ENCODE data around the gene IL21R.

Gene IL21R

DNA sequence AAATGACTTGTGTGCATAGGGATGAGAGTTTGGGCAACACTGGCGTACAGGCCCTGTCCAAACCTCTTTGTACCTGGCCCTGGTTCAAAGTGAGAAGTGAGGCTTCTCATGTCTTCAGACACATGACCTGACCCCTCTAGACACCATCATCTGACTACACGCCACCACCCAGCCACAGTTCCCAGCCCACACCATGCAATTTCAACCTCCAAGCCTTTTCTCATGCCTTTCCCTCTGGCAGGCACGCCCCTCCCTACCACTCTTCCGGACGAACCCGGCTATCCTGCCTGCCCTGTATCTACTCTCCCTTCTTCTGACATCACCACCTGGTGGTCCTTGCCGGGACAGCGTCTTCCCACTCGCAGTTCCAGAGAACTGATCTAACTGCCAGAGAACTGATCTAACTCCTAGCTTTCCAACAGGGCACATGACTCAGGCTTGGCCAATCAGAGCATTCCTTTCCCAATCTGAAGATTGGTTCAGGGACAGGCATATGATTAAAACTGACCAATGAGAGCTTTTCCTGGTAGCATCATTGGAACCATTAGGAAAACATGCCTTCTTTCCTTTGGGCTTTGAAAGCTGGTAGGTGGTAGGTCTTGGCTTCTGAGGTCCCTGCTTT, 27.1 kb upstream of the IL21R start:
- no peaks in the 10 kb centered on the region for H3K36me3 ChIP-seq (ENCODE audit: control insufficient read depth, insufficient read depth, low read length)
- H3K4me3 ChIP-seq (ENCODE audit: extremely low read depth, insufficient read depth, low read length, poor library complexity, severe bottlenecking): no peak overlapping the region
- 23 to 31% methylated on average over 8 to 9 of the region's 9 CpGs for WGBS, 2 experiments (ENCODE audit: insufficient coverage in 2 of 2)
- H3K9me3 ChIP-seq (ENCODE audit: control insufficient read depth, low read length): no peaks in the 10 kb centered on the region
- peaks cover 9% of the 10 kb centered on the region for H3K4me1 ChIP-seq (ENCODE audit: control insufficient read depth, insufficient read depth, low read length, poor library complexity, severe bottlenecking)
- H3K27ac ChIP-seq (ENCODE audit: low read depth, low read length, severe bottlenecking): no peak overlapping the region

DNA sequence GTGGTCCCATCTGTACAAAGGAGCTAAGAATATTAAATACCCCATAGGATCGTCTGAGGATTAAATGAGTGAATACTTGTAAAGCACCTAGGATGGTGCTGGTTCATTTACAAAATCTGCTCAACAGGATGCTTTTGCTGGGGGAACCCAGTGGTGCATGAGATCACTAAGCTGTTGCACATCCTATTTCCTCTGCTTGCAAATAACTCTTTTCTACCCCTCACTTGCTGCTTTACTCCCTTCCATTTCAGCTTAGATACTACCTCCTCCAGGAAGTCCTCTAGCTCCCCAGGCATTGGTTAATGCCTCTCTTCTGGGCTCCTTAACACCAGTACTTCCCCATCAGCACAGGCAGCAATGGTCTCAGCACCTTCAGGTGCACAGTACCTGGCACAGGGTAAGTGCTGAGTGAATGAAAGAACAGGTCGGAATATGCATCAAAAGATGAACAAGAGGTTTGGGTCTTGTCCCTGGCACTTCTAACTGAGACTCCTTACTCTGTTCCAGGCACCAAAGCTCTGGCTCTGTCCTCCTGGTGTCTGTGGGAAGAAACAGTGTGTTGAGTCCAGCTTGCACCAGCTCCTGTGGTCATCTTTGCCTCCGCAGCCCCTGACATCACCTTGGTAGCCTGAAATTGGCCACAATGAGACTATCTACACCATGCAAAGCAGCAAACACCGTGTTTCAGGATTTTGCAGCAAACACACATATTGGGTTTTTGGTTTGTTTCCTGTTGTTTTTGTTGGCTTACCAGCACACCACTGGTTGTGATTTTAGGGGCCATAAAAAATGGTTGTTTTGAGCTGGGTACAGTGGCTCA, 24.1 kb upstream of the IL21R start:
- WGBS, 2 experiments (ENCODE audit: insufficient coverage in 2 of 2): 81 to 85% methylated on average over 2 of the region's 4 CpGs
- H3K4me1 ChIP-seq (ENCODE audit: control insufficient read depth, insufficient read depth, low read length, poor library complexity, severe bottlenecking): peaks cover 9% of the 10 kb centered on the region
- H3K9me3 ChIP-seq (ENCODE audit: control insufficient read depth, low read length): no peaks in the 10 kb centered on the region
- H3K4me3 ChIP-seq (ENCODE audit: extremely low read depth, insufficient read depth, low read length, poor library complexity, severe bottlenecking): no peak overlapping the region
- no peaks in the 10 kb centered on the region for H3K36me3 ChIP-seq (ENCODE audit: control insufficient read depth, insufficient read depth, low read length)
- H3K27ac ChIP-seq (ENCODE audit: low read depth, low read length, severe bottlenecking): no peak overlapping the region

DNA sequence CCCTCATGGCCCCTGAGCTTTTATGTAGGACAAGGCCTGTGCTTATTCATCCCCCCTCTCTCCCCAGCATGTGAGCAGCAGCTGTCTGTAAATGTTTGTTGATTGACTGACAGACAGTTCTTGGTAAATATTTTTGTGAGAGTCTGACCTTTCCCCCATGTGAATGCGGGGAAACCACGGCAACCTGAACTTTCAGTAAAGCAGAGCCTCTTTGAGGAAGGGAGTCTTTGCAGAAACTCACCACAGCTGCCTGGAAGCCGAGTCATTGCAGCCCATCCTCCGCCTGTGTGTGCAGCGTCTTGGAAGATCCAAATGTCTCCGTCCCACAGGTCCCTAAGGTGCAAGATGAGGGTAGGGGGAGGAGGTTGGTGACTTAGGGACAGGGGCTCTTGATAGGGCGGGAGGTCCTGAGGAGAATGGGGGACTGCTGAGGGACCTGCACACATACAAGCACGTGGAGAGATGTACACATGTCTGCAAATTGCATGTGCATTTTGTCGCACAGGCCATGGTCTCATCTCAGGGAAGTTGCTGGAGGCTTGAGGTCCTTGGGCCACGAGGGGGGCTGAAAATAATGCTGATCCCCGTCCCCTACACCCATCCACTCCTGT, 23.0 kb upstream of the IL21R start:
- H3K4me1 ChIP-seq (ENCODE audit: control insufficient read depth, insufficient read depth, low read length, poor library complexity, severe bottlenecking): peaks cover 9% of the 10 kb centered on the region
- 84 to 91% methylated on average over 8 to 9 of the region's 11 CpGs for WGBS, 2 experiments (ENCODE audit: insufficient coverage in 2 of 2)
- H3K4me3 ChIP-seq (ENCODE audit: extremely low read depth, insufficient read depth, low read length, poor library complexity, severe bottlenecking): no peak overlapping the region
- no peaks in the 10 kb centered on the region for H3K36me3 ChIP-seq (ENCODE audit: control insufficient read depth, insufficient read depth, low read length)
- H3K9me3 ChIP-seq (ENCODE audit: control insufficient read depth, low read length): no peaks in the 10 kb centered on the region
- no peak overlapping the region for H3K27ac ChIP-seq (ENCODE audit: low read depth, low read length, severe bottlenecking)

DNA sequence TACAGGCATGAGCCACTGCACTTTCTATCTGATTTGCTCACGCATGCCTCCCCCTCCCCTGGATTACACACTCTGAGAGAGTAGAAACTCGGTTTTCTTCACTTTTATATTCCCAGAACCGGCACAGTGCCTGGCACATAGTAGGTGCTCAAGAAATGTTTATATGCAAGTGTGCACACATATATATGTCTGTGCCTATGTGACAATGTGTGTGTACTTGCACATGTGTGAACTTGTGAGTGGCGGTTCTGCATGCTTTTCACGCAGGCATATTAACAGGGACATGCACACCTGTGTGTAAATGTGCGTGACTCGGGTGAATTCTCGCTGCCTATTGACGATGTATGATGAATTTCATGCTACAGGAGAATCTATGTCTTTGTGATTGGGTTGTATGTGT, 22.1 kb upstream of the IL21R start:
- H3K9me3 ChIP-seq (ENCODE audit: control insufficient read depth, low read length): no peaks in the 10 kb centered on the region
- WGBS, 2 experiments (ENCODE audit: insufficient coverage in 2 of 2): 86 to 94% methylated on average over 8 to 9 of the region's 9 CpGs
- no peaks in the 10 kb centered on the region for H3K36me3 ChIP-seq (ENCODE audit: control insufficient read depth, insufficient read depth, low read length)
- H3K4me1 ChIP-seq (ENCODE audit: control insufficient read depth, insufficient read depth, low read length, poor library complexity, severe bottlenecking): peaks cover 6% of the 10 kb centered on the region
- H3K27ac ChIP-seq (ENCODE audit: low read depth, low read length, severe bottlenecking): no peak overlapping the region
- H3K4me3 ChIP-seq (ENCODE audit: extremely low read depth, insufficient read depth, low read length, poor library complexity, severe bottlenecking): no peak overlapping the region

DNA sequence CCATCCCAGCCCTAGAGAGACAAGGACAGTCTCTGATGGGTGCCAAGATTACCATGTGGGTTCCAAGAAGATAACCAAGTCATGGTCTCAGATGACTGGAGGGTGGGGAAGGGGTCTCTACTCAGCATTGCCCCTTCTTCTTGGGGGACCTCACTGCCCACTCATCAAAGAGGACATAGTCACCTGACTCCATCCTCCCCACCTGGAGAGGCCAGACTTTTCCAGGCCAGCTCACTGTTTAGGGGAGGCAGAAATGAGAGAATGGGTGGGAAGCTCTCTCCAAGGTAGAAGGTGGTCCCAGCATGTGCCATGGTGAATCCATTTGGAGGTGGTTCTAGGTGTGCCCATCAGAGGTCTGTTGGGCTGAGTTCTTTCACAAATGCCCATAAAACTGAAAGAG, 20.7 kb upstream of the IL21R start:
- Histone ChIP-seq H3K36me3 (ENCODE audit: control insufficient read depth, insufficient read depth, low read length) (no peaks in the 10 kb centered on the region), H3K4me1 (ENCODE audit: control insufficient read depth, insufficient read depth, low read length, poor library complexity, severe bottlenecking) (peaks cover 6% of the 10 kb centered on the region), H3K9me3 (ENCODE audit: control insufficient read depth, low read length) (no peaks in the 10 kb centered on the region), H3K4me3 (ENCODE audit: extremely low read depth, insufficient read depth, low read length, poor library complexity, severe bottlenecking) (no peak overlapping the region), H3K27ac (ENCODE audit: low read depth, low read length, severe bottlenecking) (no peak overlapping the region)

DNA sequence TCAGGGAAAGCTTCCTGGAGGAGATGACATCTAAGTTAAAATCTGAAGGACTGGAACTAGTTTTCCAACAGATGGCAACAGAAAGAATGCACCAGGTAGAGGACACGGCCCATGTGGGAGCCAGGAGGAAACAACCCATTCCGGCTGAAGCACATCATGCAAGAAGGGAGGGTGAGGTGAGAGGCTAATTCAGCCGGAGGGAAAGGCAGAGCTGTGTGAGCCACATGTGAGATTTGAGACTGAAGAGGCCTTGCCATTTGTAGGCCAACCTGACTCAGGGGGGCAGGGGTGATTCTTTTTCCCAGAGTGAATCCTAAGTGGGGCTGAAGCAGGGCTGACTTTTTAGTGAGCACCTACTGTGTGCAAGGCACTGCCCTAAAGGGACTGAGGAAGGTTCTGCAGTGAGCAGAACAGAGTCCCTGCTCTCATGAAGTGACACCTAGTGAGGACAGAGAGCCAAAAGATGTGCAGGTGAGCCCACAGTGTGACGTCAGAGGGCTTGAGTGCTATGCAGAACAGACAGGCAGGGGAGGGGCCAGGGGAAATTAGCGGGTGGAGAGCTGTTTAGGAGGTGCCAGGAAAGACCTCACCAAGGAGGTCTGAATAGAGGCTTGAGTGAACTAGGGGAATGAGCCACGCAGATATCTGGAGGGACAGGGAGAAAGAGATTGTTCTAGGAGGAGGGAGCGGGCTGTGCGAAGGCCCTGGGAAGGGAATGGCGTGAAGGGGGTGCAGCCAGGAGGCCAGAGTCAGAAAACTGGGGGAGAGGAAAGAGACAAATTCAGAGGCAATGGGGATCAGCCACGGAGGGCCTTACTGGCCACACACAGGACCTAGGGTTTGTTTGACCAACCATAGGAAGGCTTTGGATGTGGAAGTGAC, 19.8 kb upstream of the IL21R start:
- no peak overlapping the region for H3K27ac ChIP-seq (ENCODE audit: low read depth, low read length, severe bottlenecking)
- no peaks in the 10 kb centered on the region for H3K36me3 ChIP-seq (ENCODE audit: control insufficient read depth, insufficient read depth, low read length)
- peaks cover 6% of the 10 kb centered on the region for H3K4me1 ChIP-seq (ENCODE audit: control insufficient read depth, insufficient read depth, low read length, poor library complexity, severe bottlenecking)
- no peak overlapping the region for H3K4me3 ChIP-seq (ENCODE audit: extremely low read depth, insufficient read depth, low read length, poor library complexity, severe bottlenecking)
- no peaks in the 10 kb centered on the region for H3K9me3 ChIP-seq (ENCODE audit: control insufficient read depth, low read length)
- 80 to 86% methylated on average over 10 of the region's 10 CpGs for WGBS, 2 experiments (ENCODE audit: insufficient coverage in 2 of 2)

DNA sequence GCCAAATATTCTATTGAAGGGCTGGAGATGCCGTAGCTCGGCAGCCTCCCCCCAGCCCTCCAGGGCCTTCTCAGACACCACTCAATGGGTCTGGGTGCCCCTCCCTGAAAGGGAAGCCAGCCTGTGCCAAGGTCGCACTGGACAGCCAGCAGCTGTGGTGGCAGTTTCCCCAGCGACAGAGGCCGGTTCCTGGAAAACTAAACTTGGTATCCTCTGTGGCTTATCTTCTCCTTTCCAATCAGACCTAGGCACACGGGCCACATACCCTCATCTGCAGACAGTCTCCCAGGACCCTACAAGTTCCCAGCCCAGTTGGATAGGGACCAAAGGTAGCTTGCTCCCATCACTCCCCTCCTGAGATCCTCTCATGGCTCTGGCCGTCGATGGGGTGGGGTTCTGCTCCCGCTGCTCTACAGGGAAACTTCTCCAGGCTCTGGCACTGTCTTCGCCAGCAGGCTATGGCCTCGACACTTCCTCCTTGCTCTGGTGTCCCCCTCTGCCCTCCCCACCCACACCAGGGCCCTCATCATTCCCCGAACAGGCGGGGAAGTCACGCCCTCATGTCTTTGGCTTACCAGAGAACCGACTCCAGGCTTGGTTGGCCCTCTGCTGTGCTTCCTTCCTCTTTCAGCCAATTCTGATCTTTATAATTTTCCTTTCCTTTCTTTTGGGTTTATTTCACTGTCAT, 18.3 kb upstream of the IL21R start:
- H3K4me3 ChIP-seq (ENCODE audit: extremely low read depth, insufficient read depth, low read length, poor library complexity, severe bottlenecking): no peak overlapping the region
- 83 to 88% methylated on average over 13 to 15 of the region's 15 CpGs for WGBS, 2 experiments (ENCODE audit: insufficient coverage in 2 of 2)
- no peaks in the 10 kb centered on the region for H3K9me3 ChIP-seq (ENCODE audit: control insufficient read depth, low read length)

DNA sequence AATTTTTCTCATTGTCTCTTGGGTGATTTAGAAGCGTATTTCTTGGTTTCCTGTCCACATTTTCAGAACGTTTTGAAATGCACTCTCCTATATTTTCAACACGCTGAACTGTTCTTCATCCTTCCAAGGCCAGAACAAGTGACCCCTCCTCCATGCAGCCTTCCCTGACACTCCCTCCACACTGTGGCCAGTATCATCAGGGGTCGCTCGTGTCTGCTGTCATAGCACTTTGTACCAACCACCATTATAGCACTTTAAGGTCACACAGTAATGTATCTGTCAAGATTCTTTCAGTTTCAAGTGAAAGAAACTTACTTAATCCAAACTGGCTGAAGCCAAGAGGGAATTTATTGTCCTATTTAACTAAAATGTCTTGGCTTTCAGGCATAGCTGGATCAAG, 17.5 kb upstream of the IL21R start:
- Histone ChIP-seq H3K36me3 (ENCODE audit: control insufficient read depth, insufficient read depth, low read length) (no peaks in the 10 kb centered on the region), H3K9me3 (ENCODE audit: control insufficient read depth, low read length) (no peaks in the 10 kb centered on the region), H3K27ac (ENCODE audit: low read depth, low read length, severe bottlenecking) (no peak overlapping the region), H3K4me1 (ENCODE audit: control insufficient read depth, insufficient read depth, low read length, poor library complexity, severe bottlenecking) (peaks cover 1% of the 10 kb centered on the region), H3K4me3 (ENCODE audit: extremely low read depth, insufficient read depth, low read length, poor library complexity, severe bottlenecking) (no peak overlapping the region)
- 89 to 97% methylated on average over 3 to 4 of the region's 5 CpGs for WGBS, 2 experiments (ENCODE audit: insufficient coverage in 2 of 2)

More for the DNA sequence above, 18.3 kb upstream of the IL21R start:
- H3K4me1 ChIP-seq (ENCODE audit: control insufficient read depth, insufficient read depth, low read length, poor library complexity, severe bottlenecking): peaks cover 6% of the 10 kb centered on the region
- no peaks in the 10 kb centered on the region for H3K36me3 ChIP-seq (ENCODE audit: control insufficient read depth, insufficient read depth, low read length)
- H3K27ac ChIP-seq (ENCODE audit: low read depth, low read length, severe bottlenecking): no peak overlapping the region

DNA sequence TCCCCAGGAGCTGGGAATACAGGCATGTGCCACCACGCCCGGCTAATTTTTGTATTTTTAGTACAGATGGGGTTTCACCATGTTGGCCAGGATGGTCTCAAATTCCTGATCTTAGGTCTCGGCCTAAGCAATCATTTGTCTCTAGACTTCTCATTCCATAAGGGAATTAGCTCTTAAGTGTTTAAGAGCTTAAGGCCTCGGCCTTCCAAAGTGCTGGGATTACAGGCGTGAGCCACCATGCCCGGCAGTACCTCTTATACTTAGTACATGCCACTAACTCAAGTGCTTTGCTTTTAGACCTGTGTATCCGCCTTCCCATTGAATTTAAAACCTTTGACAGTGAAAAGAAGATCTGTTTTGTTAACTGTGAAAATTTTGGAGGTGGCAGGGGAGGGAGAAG, 16.6 kb upstream of the IL21R start:
- Histone ChIP-seq H3K4me1 (ENCODE audit: control insufficient read depth, insufficient read depth, low read length, poor library complexity, severe bottlenecking) (no peaks in the 10 kb centered on the region), H3K9me3 (ENCODE audit: control insufficient read depth, low read length) (no peaks in the 10 kb centered on the region), H3K36me3 (ENCODE audit: control insufficient read depth, insufficient read depth, low read length) (no peaks in the 10 kb centered on the region), H3K27ac (ENCODE audit: low read depth, low read length, severe bottlenecking) (no peak overlapping the region), H3K4me3 (ENCODE audit: extremely low read depth, insufficient read depth, low read length, poor library complexity, severe bottlenecking) (no peak overlapping the region)
- 86 to 90% methylated on average over 5 of the region's 7 CpGs for WGBS, 2 experiments (ENCODE audit: insufficient coverage in 2 of 2)

DNA sequence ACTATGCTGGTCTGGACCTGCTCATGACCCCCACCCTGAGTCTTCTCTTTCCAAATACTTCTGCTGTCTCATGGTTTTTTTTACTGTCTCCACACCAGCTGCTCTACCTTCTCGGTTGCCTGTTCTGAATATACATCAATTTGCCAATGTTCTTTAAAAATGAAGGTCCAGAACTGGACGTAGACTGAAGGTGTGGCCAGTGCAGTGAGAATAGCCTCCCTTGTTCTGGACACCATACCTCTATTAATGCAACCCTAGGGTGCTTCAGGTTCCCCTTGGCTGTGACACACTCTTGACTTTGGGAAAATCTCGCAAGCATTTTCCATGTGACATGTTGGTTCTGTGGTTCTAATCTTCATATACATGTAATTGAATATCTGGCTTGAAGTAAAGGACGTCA, 15.3 kb upstream of the IL21R start:
- H3K9me3 ChIP-seq (ENCODE audit: control insufficient read depth, low read length): no peaks in the 10 kb centered on the region
- no peak overlapping the region for H3K27ac ChIP-seq (ENCODE audit: low read depth, low read length, severe bottlenecking)
- WGBS, 2 experiments (ENCODE audit: insufficient coverage in 2 of 2): 80 to 96% methylated on average over 2 to 3 of the region's 4 CpGs

More for the DNA sequence above, 15.3 kb upstream of the IL21R start:
- no peaks in the 10 kb centered on the region for H3K36me3 ChIP-seq (ENCODE audit: control insufficient read depth, insufficient read depth, low read length)
- H3K4me1 ChIP-seq (ENCODE audit: control insufficient read depth, insufficient read depth, low read length, poor library complexity, severe bottlenecking): no peaks in the 10 kb centered on the region
- no peak overlapping the region for H3K4me3 ChIP-seq (ENCODE audit: extremely low read depth, insufficient read depth, low read length, poor library complexity, severe bottlenecking)

Measured in mesodermal cell (in vitro differentiated cells).